Mammary epithelial cell (primary cell): Measurements from ENCODE around the gene SLC38A8.

Source experiments
- EZH2 ChIP-seq: IDR thresholded peaks from 2 replicates; pipeline ENCODE4 v1.6.1; 2012; ENCODE audit warnings: low read length, inconsistent platforms, borderline replicate concordance
- TF ChIP-seq, protein P1 (sequence below), 2 donors: IDR thresholded peaks in 1 of 2; conservative IDR thresholded peaks in 1 of 2; 2 replicates each; pipeline ENCODE4 v1.5.1; 2011 to 2012; ENCODE audit warnings: inconsistent platforms in 2 of 2, low read length in 2 of 2, mild to moderate bottlenecking in 2 of 2, control low read depth in 1 of 2, low read depth in 1 of 2; ENCODE audit not compliant: insufficient read depth in 1 of 2; ENCODE audit errors: extremely low read depth in 1 of 2

DNA sequence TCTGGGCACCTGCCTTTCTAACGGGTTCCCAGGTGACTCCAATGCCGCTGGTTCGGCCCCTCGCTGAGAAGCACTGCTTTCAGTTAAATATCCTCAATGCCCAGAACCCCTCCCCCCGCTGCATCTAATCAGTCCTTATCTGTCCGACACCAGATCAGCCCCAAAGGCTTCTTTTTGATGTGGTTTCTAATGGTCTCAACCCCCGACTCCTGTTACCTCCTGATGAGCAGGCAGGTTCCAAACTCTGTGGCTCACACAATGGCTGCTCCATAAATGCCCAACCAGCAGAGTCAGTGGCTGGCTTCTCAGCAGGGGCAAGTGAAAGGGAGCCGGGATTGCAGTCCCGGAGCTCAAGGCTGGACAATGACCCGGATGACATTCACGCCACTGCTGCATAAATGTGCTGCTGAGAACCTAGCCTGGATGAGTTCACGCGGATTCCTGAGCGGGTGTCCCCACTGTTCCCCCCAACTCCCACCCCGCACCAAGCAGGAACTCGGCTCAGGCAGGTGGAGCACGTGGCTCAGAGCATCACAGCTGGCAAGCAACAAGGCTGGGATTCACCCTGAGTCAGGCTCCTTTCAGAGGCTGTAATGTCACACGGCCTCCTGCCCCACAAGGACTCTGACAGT, 1.0 kb upstream of the SLC38A8 start:
- TF ChIP-seq, protein P1, sequence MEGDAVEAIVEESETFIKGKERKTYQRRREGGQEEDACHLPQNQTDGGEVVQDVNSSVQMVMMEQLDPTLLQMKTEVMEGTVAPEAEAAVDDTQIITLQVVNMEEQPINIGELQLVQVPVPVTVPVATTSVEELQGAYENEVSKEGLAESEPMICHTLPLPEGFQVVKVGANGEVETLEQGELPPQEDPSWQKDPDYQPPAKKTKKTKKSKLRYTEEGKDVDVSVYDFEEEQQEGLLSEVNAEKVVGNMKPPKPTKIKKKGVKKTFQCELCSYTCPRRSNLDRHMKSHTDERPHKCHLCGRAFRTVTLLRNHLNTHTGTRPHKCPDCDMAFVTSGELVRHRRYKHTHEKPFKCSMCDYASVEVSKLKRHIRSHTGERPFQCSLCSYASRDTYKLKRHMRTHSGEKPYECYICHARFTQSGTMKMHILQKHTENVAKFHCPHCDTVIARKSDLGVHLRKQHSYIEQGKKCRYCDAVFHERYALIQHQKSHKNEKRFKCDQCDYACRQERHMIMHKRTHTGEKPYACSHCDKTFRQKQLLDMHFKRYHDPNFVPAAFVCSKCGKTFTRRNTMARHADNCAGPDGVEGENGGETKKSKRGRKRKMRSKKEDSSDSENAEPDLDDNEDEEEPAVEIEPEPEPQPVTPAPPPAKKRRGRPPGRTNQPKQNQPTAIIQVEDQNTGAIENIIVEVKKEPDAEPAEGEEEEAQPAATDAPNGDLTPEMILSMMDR (conservative IDR thresholded peaks at IDR 0.05 in 1 of 2, IDR thresholded peaks at IDR 0.05 in 1 of 2; ENCODE audit: extremely low read depth in 1 of 2, insufficient read depth in 1 of 2, low read depth in 1 of 2, low read length in 2 of 2): no peak
- TF ChIP-seq EZH2: no peak
